GM21390 (cell line): Measurements from ENCODE around the gene SELENOO.

Experiments used
- ATAC-seq: cut with Tn5 transposase; IDR thresholded peaks from one replicate; pipeline ENCODE4 v1.9.1; 2021; ENCODE audit not compliant: unreplicated experiment

SELENOO gene

GRCh38 chr22:50171319-50171964 is 29.4 kb upstream of the SELENOO start:
- no peak for ATAC-seq

GRCh38 chr22:50171965-50172421 is 28.8 kb upstream of the SELENOO start:
- ATAC-seq: no peak

GRCh38 chr22:50173311-50173982 is 27.4 kb upstream of the SELENOO start:
- no peak for ATAC-seq

GRCh38 chr22:50173983-50174355 is 26.8 kb upstream of the SELENOO start:
- no peak for ATAC-seq

GRCh38 chr22:50174382-50175190 is 26.2 kb upstream of the SELENOO start:
- no peak for ATAC-seq

GRCh38 chr22:50175191-50175461 is 25.7 kb upstream of the SELENOO start:
- no peak for ATAC-seq

- ATAC-seq: no peak
Observed at GRCh38 chr22:50175921-50176849, 24.6 kb upstream of the SELENOO start.

- ATAC-seq: no peak
Observed at GRCh38 chr22:50176850-50177536, 23.8 kb upstream of the SELENOO start.

GRCh38 chr22:50177537-50178470 is 23.0 kb upstream of the SELENOO start:
- ATAC-seq: no peak

- ATAC-seq: no peak
Observed at GRCh38 chr22:50178471-50178864, 22.3 kb upstream of the SELENOO start.

- ATAC-seq: no peak
Observed at GRCh38 chr22:50178871-50179869, 21.6 kb upstream of the SELENOO start.

GRCh38 chr22:50179937-50180726 is 20.7 kb upstream of the SELENOO start:
- ATAC-seq: no peak

- no peak for ATAC-seq
Observed at GRCh38 chr22:50180727-50181521, 19.9 kb upstream of the SELENOO start.

- ATAC-seq: no peak
Observed at GRCh38 chr22:50182176-50183081, 18.4 kb upstream of the SELENOO start.

GRCh38 chr22:50183141-50183971 is 17.5 kb upstream of the SELENOO start:
- no peak for ATAC-seq
